Activated CD4-positive, CD25-positive, alpha-beta regulatory T cell treated with anti-CD3 and anti-CD28 coated beads, Interleukin-2, amount 50 U/mL, for 72 hours (primary cell): ENCODE data around the gene EPN1.

Source experiments
- DNase-seq: peaks from one replicate; pipeline ENCODE4 v3.0.0; 2021

Gene EPN1

DNA sequence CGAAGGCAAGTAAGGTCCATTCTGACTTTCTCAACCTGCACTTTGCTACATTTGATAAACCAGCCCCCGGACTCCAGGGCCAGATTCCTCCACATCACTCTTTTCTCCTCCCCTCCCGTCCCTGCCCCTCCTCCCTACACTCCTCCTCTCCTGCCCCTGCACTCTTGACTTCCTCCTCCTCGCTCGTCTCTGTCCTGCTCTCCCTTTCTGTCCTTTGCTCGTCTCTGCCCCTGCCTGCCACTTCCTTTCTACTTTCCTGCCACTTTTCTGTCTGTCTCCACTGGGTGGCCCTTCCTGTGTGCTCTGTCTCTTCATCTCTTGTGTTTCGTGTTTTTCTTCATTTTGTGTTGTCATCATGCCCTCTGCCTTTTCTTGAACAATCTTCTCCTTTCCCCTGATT, 13.2 kb upstream of the EPN1 start:
- DNase-seq = no peak

DNA sequence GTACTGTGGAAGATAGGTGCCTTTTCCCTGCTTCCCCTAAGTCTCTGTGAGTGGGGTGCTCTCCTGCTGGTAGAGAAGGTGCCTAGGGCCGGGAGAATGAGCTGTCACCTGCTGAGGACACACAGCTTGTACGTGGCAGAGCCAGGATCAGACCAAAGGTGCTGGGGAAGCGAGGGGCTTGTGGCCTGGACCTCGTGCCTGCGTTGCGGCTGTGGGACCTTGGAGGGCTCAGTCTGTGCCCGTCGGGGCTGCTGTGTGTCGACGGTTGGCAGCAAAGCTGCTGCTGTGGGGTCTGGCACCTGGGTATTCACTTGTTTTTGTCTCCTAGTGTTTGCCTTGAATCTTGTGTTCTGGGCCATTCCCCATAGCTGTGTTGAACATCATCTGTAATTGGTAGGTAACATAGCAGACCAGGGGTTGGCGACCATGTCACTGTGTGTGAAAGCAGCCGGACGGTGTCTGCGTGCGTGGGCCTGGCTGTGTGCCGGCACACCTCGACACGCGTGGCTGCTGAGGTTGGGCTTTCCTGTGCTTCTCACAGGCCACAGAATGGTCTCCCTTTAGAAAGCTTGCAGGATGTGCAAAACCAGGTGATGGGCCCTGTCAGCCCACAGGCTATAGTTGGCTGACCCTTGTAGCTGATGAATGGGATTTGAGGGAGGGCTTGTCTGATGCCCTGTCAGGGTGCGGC, 11.0 kb upstream of the EPN1 start:
- no peak for DNase-seq

DNA sequence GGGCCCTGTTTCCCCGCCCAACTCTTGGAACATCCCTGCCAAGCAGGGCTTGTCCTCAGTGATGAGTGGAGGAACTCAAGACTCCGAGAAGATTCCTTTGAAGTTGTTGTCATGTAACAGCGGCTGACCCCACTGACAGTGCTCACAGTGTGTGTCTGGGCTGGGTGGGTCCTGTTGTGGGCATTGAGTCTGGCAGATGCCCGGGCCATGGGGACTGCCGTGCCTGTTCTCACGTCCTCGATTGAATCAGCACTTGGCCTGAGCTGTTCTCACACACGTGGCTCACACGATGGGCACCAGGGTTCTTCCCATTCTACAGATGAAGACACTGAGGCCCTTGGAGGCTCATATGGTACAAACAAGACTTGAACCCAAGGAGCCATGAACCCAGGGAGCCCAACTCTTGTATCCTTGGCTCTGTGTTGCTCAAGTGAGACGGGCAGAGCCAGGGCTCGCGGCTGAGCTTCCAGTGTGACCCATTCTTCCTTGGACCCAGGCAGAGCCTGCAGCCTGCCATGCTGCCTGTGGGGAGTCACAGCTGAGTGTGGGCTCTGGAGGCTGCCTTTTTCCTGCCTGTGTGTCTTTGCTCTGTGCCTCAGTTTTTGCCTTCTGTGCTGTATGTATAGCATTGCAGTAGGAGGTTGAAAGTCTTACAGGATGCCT, 8.6 kb upstream of the EPN1 start:
- DNase-seq = no peak

DNA sequence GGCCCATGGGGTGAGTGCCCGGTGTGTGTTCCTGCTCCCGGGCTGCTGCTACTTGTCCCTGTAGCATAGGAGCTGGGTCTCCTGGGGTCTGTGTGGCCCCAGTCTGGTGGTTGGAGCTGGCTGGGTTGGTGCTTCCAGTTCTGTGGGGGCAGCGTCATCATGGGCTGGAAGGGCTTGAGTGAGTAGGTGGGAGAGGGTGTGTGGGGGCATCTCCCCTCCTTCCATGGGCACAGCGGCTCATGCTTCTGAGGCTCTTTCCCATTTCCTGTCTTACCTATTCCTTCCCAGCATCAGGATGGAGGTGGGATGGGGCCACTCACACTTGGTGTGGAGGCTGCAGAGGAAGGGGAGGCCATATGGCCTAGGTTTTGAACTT, 8.0 kb upstream of the EPN1 start:
- DNase-seq = no peak

DNA sequence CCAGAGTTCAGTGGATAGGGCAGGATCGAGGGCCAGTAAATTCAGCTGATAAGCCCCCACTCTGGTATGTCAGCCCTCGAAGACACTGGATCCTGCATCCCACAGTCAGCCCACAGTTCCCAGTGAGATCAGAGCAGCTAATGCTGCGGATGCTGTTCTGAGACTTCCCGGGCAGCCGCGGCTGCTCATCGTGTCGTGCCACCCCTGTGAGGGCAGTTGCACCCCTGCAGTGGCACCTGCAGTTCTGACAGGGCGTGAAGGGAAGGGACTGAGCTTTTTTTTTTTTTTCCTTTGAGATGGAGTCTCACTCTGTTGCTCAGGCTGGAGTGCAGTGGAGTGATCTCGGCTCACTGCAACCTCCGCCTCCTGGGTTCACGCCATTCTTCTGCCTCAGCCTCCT, 7.5 kb upstream of the EPN1 start:
- DNase-seq = no peak

DNA sequence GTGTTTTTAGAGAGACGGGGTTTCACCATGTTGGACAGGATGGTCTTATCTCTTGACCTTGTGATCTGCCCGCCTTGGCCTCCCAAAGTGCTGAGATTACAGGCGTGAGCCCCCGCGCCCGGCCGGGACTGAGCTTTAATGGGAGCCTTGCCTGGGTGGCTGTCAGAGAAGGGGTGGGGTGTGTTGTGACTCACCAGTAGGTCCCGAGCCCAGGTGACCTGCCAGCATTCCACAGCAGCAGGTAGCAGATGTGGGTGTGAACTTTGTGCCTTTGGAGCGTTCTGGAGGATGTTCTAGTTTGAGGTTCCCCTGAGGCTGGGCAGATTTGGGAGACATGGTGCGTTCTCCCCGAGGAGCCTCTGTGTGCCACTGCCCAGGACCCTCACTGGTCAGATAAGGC, 7.1 kb upstream of the EPN1 start:
- DNase-seq = no peak

DNA sequence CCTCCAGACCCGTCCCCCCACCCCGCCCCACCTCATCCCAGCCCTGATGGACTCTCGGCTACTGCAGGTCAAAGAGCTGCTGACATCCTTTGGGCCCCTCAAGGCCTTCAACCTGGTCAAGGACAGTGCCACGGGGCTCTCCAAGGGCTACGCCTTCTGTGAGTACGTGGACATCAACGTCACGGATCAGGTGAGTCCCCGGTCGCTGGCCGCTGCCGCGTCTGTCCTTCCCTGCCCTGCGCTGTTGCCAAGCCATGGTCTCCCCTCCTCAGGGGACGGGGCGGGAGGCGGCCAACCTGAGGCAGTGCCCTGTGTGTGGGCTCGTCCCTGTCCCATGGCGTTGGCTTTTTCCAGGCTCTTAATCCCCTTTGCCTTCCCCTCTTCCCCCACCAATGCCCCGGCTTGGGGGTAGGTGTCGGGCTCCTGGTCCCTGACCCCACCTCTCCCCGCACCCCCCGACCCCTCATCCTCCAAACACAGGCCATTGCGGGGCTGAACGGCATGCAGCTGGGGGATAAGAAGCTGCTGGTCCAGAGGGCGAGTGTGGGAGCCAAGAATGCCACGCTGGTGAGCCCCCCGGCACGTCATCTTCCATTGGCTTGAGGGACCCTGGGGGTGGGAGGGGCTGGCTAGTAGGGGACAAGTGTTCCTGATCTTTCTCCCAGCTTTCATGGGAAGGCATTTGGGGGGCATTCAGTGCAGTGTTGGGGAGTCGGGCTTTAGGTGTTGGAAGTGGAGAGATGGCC, 6.2 kb upstream of the EPN1 start:
- no peak for DNase-seq

DNA sequence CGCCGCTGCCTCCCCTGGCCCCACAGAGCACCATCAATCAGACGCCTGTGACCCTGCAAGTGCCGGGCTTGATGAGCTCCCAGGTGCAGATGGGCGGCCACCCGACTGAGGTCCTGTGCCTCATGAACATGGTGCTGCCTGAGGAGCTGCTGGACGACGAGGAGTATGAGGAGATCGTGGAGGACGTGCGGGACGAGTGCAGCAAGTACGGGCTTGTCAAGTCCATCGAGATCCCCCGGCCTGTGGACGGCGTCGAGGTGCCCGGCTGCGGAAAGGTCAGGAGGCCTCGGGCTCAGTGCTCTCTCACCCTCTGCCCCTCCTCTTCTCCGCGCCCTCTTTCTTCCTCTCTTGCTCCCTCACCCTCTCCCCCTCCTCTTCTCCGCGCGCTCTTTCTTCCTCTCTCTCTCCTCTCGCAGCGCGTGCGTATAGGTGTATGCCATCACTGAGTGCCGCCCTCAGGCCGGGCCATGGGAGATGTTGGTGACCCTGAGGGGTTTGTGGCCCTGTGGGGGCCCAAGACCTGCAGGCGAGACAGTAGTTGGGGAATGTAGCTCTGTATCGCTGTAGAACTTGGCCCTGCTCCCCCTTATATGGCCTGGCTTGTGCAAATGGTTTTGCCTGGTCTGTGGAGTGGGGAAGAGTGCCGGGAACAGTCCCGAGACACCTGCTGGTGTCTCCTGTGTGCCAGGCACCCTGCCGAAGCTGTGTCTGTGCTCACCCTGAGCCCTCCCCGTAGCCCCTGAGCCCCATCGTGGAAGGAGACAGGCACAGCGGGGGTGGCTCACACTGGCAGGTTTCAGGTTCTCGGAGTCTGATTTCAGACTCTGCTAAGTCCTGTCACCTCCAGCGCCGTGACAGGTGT, 5.4 kb upstream of the EPN1 start:
- DNase-seq = no peak

DNA sequence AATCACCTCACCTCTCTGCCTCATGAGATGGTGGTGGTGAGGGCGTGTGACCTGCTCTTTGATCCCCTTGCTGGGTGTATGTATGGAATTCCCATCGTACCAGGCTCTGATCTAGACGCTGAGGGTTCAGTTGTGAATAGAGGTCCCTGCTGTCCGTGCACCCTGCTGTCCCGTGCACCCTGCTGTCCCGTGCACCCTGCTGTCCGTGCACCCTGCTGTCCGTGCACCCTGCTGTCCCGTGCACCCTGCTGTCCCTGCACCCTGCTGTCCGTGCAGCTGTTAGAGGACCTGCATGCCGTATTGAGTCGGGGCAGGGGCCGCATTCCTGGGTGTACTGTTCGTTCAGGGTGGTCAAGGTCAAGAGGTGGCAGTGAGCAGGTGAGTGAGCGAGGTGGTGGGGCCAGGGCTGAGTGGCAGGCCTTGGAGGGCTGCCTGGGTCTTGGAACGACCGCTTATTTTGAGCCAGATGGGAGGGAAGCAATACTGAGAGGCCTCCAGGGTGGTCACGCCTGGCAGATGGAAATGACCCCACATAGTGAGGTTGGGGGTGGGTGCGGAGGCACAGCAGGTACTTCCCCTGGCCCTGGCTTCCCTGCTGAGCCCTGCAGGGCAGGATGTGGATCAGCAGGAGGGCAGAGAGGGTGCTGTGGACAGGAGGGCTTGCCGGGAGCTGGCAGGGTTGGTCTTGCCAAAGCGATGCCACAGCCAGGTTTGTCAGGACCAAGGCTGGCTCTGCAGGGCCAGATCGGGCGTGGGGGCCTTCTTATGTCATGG, 4.6 kb upstream of the EPN1 start:
- DNase-seq = no peak

DNA sequence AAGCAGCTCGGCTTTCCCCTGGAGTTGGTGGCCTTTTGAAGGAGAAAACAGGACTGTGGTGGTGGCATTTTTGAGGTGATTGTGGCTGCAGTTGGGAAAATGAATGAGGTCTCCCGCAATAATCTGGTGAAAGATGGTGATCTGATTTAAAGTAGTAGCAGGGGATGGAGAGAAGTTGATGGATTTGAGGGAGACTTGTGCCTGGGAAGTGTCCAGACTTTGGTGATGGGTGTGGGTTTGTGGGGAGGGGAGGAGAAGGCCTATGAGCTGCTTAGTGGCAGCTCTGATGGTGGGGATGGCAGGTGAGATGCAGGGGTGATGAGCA, 4.0 kb upstream of the EPN1 start:
- DNase-seq = no peak

DNA sequence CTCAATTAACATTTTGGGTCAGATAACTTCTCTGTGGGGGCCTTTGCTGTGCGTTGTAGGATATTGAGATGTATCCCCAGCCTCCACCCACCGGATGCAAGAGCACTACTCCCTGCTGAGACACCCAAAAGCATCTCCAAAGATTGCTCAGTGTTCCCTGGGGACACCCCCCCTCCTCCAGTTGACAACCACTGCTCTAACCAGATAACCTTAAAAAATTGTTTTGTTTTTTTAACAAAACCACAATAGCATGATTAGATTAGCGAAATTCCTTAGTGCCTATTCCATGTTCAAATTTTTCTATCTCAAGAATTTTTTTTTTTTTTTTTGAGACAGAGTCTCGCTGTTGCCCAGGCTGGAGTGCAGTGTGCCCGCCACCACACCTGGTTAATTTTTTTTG, 2.6 kb upstream of the EPN1 start:
- DNase-seq = no peak

DNA sequence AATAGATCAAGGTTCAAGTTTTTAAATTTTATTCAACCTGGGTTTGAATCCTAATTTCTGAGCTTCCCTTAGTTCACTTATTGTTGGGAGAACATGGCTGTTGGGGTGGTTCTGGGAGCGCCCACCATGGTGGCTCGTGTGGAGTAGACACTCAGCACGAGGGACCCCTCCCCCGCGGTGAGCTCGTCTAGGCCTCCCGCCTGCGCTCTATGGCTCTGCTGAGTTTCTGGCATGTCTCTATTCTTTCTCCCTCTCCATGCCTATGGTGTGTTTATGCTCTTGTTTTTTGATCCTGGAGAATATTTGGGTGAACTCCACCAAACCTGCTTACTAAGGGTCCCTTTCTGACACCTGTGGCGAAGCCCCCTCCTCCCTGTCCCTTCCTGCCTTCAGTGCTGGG, 1.6 kb upstream of the EPN1 start:
- no peak for DNase-seq

DNA sequence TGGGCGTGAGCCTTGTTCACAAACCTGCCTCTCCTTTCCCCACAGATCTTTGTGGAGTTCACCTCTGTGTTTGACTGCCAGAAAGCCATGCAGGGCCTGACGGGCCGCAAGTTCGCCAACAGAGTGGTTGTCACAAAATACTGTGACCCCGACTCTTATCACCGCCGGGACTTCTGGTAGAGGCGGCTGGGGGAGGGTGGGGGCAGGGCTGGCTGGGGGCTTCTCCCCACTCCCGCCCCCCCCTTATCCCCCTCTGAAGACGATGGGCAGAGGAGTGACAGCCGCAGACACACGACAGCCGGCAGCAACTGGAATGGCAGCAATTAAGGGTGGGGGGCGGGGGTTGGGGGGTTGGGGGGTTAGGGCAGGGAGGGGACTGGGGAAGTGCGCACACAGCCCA, 1.1 kb upstream of the EPN1 start:
- DNase-seq = no peak

DNA sequence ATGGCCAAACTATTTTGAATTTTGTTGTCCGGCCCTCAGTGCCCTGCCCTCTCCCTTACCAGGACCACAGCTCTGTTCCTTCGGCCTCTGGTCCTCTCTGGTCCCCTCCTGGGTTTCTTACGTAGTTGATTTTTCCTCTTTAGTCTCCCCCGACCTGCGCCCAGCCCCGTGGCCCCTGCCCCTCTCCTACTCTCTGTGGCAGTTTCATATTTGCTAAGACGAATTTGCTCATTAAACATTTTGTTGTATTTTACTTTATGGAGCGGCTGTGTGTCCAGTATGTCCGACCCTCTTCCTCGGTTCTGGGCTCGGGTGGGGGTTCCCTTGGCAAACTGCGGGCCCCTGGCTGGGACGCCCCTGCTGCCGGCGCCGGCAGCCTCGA, 576 bp upstream of the EPN1 start:
- no peak for DNase-seq

DNA sequence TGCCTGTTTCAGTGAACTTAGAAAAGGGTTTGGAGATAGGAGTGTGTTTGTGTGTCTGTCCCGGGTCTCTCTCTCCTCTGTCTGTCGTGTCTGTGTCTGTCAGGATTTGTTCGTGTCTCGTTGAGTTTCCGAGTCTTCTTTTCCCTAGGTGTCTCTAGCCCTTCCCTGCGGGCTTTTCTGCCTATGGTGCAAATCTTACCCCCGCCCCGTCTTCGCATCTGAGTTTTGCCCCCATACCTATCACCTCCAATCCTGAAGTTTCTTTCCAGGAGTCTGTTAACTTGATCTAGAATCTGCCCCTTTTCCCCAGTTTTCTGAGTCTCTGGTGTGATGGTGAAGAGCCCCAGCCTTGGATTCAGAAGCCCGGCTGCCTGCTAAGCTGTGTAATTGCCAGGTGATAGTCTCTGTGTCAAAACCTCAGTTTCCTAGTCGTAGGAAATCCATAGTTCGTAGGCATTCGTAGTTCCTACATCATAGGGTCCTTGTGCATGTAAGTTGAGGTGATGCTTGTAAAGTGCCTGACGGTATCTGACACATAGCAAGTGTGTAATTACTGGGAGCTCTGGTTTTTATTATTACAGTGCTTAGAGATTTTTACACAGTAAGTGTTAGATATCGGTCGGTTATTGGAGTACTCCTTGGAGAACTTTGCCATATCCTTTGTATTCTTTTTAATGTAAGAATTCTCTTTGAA, 782 bp downstream of the EPN1 start:
- no peak for DNase-seq

DNA sequence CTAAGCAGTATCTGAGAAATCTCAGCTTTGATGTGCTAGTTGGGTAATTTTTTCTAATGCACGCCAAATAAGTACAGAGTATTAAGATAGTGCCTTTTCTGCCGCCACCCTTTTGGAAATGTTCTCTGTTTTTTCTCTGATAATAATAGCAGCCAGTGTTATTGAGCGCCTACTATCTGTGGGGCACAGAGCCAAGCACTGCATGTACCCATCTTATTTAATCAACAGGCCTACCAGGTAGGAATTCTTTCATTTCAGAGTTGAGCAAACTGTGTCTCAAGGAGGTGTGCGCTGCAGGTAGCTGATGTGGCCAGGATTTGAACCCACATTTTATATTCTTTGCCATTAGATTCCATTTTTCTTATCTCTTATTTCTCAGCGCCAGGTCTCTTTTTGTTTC, 1.4 kb downstream of the EPN1 start:
- DNase-seq = no peak

DNA sequence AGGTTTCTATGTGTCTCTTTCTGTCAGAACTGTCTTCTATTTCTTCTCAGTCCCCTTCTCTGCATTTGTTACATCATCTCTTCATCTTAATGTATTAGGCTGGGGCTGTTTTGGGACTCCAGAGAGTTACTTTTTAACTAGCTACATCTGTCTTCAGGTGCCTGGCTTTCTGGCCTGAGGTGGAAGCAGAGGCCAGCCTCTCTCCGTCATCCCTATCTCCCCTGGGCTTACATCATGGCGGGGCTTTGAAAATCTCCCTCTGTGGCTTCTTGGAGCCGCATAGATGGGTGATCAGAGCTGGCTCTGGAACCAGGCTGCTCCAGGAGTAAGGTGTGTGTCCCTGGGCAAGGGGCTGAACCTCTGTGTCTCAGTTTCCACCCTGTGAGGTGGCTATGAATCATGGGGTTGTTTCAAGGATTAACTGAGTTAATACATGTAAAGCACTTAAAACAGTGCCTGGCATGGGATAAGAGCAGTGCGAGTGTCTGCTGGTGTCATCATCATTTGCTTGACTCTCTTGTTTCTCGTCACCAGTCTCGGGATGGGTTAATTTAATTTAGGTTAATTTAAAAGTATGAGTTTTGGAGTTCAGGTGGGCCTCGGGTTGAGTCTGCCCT, 2.0 kb downstream of the EPN1 start:
- DNase-seq = no peak

DNA sequence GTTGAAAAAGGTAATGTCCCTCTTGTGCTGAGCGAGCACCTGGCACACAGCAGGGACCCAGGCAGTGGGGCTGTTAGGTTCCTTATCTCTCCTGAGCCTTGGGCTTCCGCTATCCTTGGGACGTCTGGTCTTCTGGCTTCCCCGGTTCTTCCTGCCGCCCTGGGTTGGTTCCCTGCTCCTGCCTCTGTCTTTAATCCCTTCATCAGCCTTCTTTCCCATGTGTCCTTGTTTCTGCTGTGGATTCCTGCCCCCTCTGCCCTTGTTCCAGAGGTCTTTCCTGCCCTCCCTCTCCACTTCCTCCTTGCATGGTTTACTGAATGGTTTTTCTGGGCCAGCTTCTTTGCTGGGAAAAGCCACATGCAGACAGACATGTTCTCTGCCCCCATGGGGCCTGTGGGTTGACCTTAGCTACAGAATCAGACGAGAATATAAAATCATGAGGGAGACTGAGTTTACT, 2.6 kb downstream of the EPN1 start:
- no peak for DNase-seq

DNA sequence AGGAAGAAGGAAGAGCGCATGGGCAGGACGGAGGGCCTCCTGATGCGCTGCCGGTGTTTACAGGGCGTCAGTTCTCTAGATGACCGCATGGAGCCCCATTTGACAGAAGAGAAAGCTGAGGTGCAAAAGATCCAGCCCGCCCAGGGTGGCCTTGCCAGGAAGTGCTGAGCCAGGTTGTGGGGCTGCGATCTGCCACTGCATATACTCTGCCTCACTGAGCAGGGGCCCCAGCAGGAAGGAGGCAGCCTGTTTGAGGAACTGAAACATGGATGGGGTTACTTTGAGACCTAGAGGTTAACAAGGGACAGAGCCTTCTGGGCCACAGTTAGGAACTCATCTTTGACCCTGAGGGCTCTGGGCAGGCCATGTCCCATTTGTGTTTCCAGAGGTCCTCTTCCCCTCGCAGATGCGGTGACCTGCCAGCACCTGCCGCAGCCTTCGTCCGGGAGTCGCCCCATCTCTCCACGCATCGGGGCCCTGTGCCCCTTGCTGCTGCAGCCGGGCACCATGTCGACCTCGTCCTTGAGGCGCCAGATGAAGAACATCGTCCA, 3.2 kb downstream of the EPN1 start:
- no peak for DNase-seq

DNA sequence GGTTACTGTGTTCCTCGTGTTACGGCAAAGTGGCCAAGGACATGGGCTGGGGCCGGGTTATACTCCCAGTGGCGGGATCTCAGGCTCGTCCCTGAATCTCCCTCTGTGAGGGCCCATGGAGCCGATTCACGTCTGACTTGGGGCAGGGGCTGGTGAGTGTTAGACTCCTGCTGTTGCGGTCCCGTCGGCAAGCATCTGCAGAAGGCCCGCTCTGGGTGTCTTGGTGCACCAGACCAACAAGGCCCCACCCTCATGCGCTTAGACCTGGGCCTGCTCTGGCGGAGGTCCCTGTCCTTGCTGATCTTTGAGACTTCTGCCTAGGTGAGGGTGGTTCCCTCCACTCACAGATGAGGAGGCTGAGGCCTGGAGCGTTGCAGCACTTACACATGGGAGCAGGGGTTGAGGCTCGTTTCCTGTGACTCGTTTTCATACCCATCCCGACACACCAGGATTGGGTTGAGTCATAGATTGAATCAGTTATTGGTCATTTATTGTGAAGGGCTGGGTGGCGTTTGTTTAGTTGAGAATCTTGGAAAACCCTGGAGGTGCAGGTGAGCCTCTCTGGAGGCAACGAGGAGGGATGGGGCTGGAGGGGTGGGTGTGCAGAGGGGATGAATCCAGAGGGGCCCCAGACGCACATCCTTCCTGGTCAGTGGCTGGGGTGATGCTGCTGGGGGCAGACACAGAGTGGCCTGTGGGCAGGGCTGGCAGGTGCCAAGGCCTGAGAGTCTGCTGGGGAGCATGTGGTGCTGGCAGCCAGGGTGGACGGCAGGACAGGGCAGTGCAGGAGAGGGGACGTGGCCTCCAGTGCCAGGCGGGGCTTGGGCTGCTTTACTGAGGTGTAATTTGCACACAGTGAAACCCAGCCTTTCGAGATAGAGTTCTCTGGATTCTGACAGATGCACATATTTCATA, 4.6 kb downstream of the EPN1 start:
- DNase-seq = no peak
